ENCODE results near the gene NAB2.
"Not testable (repeated sequence)": the region's sequence is repeated elsewhere in the genome, so short reads cannot be mapped to it uniquely, and the experiment has no call there.

NAB2 gene

GRCh38 chr12:57069523-57069922 is 19.4 kb upstream of the NAB2 start:
- DNase-seq = peak; percentile 69

GRCh38 chr12:57072661-57073060 is 16.3 kb upstream of the NAB2 start:
- DNase-seq = no peak

- DNase-seq = not testable (repeated sequence)
Measured at GRCh38 chr12:57073566-57074450, 15.1 kb upstream of the NAB2 start.

- DNase-seq = peak; percentile 96
Measured at GRCh38 chr12:57078519-57079404, 10.2 kb upstream of the NAB2 start, which contains the start of gene NEMP1. TSS of gene NEMP1 (minus strand) at chr12:57078791. CDS start at chr12:57078745, 46 bp downstream.

GRCh38 chr12:57079821-57080220 is 9.1 kb upstream of the NAB2 start:
- no peak for DNase-seq

GRCh38 chr12:57080855-57081254 is 8.1 kb upstream of the NAB2 start:
- DNase-seq = no peak

- peak; percentile 73 for DNase-seq
Measured at GRCh38 chr12:57085999-57086492, 2.9 kb upstream of the NAB2 start.

- peak; percentile 71 for DNase-seq
Measured at GRCh38 chr12:57086493-57087009, 2.4 kb upstream of the NAB2 start.

- peak; percentile 96 for DNase-seq
Measured at GRCh38 chr12:57087010-57087690, 1.8 kb upstream of the NAB2 start.

GRCh38 chr12:57087691-57088353 is 1.1 kb upstream of the NAB2 start:
- peak; percentile 94 for DNase-seq

GRCh38 chr12:57089271-57090245 is 644 bp downstream of the NAB2 start:
- DNase-seq = peak; percentile 69

GRCh38 chr12:57090490-57090889 is 1.6 kb downstream of the NAB2 start:
- DNase-seq = no peak

- DNase-seq = no peak
Measured at GRCh38 chr12:57090924-57091637, 2.2 kb downstream of the NAB2 start.

GRCh38 chr12:57091638-57092528 is 3.0 kb downstream of the NAB2 start:
- DNase-seq = no peak

GRCh38 chr12:57092529-57092862 is 3.6 kb downstream of the NAB2 start:
- no peak for DNase-seq

- no peak for DNase-seq
Measured at GRCh38 chr12:57092876-57093414, 4.0 kb downstream of the NAB2 start.

- peak; percentile 86 for DNase-seq
Measured at GRCh38 chr12:57093415-57094207, 4.7 kb downstream of the NAB2 start.

Measured in stimulated activated CD4-positive, alpha-beta T cell treated with anti-CD3 and anti-CD28 coated beads, Interleukin-15, amount 100 ng/mL, for 24 hours (primary cell).